HG03135 (cell line): Measurements from ENCODE around the gene MC1R.
"Not testable (repeated sequence)": the region's sequence is repeated elsewhere in the genome, so short reads cannot be mapped to it uniquely, and the experiment has no call there.

ENCODE experiments used
- ATAC-seq: cut with Tn5 transposase; IDR thresholded peaks from one replicate; pipeline ENCODE4 v1.9.1; 2021; ENCODE audit warnings: mild to moderate bottlenecking, moderate library complexity; ENCODE audit not compliant: unreplicated experiment

Gene MC1R

DNA sequence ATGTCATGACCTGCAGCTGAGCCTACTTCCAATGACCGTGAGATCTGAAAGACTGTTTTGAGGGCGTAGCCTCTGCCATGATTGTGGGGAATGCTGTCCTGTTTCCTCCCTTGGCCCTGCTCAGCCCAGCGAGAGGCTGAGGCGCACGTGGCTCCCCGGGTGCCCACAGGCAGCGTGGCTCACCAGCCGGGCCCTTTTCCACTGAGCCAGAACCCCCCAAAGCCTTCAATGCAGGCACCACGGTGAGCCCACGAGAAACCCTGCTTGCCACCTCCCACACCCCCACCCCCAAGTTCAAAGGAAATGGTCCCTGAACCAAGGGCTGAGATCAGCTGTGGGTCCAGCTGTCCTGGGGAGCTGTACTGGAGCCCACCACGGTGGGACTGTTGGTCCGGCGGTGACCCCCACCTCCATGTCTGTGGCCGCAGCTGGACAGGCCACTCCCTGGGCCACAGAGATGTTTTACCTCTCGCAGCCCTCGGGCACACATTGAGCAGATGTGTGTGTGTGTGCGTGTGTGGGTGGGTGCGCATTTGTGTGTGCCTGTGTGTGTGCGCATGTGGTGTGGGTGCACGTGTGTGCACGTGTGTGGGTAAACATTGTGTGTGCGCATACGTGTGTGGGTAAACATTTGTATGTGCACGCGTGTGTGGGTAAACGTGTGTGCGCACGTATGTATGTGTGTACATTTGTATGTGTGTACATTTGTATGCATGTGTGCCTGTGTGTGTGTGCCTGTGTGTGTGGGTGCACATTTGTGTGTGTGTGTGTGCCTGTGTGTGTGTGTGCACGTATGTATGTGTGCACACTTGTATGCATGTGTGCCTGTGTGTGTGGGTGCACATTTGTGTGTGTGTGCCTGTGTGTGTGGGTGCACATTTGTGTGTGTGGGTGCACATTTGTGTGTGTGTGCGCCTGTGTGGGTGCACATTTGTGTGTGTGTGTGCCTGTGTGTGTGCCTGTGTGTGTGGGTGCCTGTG lies 5.0 kb upstream of the MC1R start:
- no peak for ATAC-seq

DNA sequence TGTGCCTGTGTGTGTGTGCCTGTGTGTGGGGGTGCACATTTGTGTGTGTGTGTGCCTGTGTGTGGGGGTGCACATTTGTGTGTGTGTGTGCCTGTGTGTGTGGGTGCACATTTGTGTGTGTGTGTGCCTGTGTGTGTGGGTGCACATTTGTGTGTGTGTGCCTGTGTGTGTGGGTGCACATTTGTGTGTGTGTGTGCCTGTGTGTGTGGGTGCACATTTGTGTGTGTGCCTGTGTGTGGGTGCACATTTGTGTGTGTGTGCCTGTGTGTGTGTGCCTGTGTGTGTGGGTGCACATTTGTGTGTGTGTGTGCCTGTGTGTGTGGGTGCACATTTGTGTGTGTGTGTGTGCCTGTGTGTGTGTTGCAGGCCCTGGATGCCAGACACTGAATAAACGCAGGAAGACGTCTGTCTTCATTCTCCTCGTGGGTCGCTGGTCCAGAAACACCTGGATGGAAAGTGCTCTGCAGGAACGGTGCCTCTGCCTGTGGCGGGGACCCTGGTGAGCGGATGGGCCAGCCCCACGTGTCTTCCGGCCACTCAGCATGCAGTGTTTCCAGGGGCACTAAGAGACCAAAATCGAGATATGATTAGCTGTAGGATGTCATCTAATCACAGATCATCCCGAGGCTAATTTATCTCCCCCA lies 3.9 kb upstream of the MC1R start:
- ATAC-seq: not testable (repeated sequence)

DNA sequence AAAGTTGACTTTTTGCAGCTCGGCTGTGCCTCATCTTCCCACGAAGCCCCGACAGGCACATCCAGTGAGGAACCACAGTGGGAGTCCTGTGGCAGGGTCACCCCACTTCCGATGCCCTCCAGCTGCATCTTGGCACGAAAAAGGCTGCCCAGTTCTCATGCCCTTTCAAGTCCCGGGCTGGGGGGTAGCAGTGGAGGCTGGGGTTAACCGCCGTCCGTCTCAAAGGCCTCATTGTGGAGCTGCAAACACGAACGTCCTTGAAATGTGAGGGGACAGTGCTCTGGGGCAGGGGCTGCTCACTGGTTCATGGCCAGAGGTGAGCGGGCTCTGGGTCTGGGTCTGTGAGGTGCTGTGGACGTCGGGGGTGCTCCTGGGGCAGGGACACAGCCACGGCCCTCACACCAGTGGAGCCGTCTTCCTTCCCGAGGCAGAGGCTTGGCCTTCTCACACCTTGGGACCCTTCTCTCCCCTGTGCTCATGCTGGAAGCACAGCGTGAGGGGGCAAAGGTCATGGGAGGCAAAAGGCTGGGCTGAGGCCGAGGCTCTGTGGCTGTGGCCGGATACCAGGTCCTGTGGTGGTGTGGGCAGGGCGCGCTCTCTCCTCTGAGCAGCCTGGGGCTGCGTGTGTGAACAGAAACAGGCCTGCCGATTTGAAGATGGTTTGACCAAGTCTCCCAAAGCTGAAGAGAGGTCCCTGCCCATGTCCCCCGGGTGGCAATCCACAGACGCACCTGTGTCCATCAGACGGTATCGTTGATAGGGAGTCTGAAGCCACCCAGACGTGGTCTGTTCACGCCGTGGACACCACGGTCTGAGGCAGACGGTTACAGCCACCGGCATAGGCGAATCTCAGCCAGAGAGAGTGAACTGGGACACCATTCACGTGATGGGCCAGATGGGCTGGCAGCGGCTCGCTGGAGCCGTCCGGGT lies 3.1 kb upstream of the MC1R start:
- no peak for ATAC-seq

DNA sequence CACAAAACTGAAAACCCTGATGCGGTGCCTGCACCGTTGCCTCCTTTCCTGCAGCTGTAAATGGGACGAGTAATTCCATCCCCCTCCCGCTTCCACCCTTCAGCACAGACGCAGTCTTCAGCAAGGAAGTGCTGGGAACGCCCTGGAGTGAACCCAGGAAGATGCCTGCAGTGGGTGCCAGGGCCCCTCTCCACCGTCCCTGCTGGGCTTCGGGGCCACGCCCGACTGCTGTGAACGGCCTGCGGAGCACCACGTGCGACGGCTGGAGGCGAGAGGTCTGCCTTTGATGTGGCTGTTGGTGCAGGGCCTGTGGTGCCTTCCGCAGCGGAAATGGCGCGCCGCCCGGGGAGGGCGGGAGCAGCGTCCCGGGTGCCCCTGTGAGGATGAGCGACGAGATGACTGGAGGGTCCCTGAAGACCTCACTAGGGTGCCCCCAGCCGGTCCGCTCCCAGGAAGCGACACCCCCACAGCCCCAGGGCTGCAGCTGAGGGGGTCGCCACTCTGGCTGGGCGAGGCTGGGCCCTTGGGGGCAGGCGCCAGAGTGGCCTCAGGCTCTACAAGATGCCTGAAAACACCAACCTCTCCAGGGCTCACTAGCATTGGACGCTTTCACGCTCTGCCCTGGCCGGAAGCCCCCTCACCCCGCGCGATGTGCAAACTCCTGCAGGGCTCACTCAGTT lies 749 bp upstream of the MC1R start:
- ATAC-seq: peak; percentile 71

DNA sequence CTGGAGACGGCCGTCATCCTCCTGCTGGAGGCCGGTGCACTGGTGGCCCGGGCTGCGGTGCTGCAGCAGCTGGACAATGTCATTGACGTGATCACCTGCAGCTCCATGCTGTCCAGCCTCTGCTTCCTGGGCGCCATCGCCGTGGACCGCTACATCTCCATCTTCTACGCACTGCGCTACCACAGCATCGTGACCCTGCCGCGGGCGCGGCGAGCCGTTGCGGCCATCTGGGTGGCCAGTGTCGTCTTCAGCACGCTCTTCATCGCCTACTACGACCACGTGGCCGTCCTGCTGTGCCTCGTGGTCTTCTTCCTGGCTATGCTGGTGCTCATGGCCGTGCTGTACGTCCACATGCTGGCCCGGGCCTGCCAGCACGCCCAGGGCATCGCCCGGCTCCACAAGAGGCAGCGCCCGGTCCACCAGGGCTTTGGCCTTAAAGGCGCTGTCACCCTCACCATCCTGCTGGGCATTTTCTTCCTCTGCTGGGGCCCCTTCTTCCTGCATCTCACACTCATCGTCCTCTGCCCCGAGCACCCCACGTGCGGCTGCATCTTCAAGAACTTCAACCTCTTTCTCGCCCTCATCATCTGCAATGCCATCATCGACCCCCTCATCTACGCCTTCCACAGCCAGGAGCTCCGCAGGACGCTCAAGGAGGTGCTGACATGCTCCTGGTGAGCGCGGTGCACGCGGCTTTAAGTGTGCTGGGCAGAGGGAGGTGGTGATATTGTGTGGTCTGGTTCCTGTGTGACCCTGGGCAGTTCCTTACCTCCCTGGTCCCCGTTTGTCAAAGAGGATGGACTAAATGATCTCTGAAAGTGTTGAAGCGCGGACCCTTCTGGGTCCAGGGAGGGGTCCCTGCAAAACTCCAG lies 1.1 kb downstream of the MC1R start:
- ATAC-seq: no peak

DNA sequence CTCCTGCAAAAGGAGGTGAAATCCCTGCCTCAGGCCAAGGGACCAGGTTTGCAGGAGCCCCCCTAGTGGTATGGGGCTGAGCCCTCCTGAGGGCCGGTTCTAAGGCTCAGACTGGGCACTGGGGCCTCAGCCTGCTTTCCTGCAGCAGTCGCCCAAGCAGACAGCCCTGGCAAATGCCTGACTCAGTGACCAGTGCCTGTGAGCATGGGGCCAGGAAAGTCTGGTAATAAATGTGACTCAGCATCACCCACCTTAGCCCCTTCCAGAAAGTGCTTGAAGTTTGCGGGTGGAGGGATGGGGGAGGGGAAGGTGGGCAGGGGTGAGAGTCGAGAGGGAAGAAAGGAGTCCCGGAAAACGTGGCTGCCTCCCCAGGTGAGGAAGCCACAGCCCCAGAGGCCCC lies 2.1 kb downstream of the MC1R start:
- no peak for ATAC-seq

GRCh38 chr16:89921131-89921701 lies 2.6 kb downstream of the MC1R start:
- no peak for ATAC-seq

DNA sequence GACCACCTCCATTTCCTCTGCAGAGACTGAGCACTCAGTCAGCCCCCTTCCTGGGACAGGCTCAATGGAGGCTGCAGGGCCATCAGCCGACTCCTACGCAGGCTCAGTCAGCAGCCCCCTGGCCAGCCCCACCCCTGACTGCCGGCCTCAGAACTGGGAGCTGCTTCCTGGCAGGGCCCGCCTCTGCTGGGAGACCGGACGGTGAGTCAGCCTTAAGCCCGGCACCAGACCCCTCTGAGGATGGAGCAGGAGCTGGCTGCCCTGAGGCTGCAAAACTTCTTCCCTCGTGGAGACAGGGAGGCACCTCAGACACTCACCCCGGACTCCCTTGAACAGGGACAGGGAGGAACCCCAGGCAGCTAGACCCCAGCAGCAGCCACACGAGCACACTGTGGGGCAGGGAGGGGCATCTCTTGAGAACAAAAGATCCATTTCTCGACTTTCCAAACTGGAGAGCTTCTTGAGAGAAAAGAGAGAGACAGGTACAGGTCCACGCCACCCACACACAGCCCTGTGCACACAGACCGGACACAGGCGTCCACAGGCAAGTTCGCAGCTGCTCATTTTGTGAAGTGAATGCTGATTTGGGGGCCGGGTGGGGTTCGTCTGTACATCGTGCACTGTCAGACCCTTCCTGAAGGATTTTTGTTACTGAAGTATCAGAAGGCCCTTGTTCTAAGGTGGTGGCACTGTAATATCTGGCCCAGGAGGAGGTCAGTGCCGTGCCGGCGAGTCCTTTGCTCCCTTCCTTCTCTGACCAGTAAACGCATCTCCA lies 3.2 kb downstream of the MC1R start:
- ATAC-seq: no peak

GRCh38 chr16:89922477-89922883 lies 3.8 kb downstream of the MC1R start:
- no peak for ATAC-seq

DNA sequence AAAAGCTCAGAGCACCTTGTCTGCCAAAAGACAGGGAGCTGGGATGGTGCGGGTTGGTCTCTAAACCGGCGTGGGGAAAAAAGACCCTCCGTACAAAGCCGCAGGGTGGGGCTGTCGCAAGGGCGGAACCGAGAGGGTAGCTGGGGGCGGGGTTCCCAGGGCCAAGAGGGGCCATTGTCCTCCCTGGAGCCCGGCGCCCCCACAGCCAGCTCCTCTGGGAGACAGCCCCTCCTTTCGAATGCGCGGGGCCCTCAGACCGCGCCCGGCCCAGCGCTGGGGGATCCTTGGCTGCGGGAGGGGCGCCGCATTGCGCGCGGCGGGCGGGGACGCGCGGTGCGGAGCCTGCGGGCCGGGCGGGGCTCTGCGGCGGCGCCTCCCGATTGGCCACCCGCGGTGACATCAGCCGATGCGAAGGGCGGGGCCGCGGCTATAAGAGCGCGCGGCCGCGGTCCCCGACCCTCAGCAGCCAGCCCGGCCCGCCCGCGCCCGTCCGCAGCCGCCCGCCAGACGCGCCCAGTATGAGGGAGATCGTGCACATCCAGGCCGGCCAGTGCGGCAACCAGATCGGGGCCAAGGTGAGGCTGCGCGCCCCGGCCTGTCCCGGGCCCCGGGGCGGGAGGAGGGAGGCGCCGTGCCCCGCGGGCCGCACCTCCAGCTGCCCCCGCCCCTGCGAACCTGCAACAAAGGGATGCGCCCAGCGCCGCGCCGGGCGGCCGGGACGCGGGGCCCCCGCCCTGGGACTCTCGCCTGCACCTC lies 4.4 kb downstream of the MC1R start, which contains the start of gene TUBB3:
Gene TUBB3 (plus strand): TSS at position 459 of the 756 bp plus-strand sequence. CDS start 60 bp downstream, at position 519.
- ATAC-seq: no peak

DNA sequence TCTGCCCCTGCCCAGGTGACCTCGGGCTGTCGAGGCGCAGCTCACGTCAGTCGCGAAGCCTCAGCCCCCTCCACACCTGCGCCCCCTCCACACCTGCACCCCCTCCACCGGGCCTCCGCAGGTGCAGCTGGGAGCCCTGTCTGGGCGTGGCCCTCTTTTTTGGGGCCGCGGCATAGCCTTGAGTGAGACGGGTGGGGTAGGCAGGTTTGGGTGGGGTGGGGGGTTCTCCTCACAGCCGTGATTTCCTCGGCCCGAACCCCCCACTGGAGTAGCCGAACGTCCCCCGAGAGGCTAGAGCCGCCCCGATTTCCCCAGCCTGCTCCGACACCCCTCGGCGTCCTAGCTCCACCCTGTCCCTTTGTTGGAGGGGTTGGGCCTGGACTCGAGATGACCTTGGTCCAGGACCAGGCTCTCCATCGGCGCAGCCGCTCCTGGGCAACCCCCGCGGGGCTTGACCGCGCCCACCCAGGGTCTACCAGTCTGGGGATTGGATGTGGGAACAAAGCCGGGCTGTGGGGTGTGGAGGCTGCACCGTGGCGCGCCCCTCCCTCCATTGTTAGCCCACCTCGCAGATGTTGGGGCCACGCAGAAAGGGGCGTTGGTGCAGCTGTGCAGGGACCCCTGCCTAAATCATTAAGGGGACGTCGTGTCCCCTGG lies 5.1 kb downstream of the MC1R start:
- ATAC-seq: no peak

DNA sequence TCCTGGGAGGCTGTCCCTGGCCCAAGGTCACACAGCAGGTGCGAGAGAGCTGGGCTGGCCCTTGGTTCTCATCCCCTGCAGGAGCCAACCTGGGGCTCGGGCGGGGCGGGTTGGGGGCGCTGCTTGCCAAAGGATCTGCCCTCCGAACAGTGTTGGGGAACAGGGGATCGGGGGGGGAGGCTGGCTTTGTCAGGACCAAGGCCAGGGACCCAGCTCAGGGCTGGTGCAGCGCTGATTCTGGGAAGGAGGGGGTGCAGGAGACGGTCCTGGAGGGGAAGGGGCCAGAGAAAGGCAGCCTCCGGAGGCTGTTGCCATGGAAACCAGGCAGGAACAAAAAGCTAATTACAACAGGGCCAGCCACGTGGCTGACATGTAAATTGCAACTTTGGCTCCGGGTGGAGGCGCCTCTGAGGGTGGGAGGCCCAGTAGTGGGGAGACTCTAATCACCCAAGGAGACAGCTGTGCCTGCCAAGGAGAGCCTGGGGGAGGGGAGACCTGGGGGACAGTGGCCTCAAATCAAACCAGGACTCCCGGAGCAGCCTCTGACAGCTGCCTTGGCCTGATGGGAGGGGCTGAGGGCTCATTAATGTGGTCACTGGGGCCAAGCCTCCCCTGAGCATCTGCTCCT lies 5.7 kb downstream of the MC1R start:
- ATAC-seq: no peak

- no peak for ATAC-seq
These were observed 6.3 kb downstream of the MC1R start for GRCh38 chr16:89924925-89925307.

- ATAC-seq: no peak
These were observed 7.0 kb downstream of the MC1R start for GRCh38 chr16:89925596-89926079.

GRCh38 chr16:89931305-89931896 lies 12.7 kb downstream of the MC1R start:
- no peak for ATAC-seq

GRCh38 chr16:89931964-89932363 lies 13.3 kb downstream of the MC1R start:
- ATAC-seq: no peak
